HCT116 (cell line): Measurements from ENCODE around the gene QKI.

Experiments used
- FOSL1 ChIP-seq: IDR thresholded peaks from 2 replicates; pipeline ENCODE4 v1.6.1; 2012; ENCODE audit warnings: low read depth
- TF ChIP-seq, protein P1 (sequence below), 3 experiments: fragments of 200-600 bp in 1 of 3; sonication (generic) in 1 of 3; IDR thresholded peaks in 2 of 3; conservative IDR thresholded peaks in 1 of 3; 2 replicates each; pipeline ENCODE4 v1.5.1; 2012 to 2017; ENCODE audit warnings: low read depth in 2 of 3, low read length in 2 of 3, antibody characterized with exemption in 1 of 3, borderline replicate concordance in 1 of 3, control low read depth in 1 of 3, mild to moderate bottlenecking in 1 of 3, mixed read lengths in 1 of 3, mixed run types in 1 of 3, moderate library complexity in 1 of 3; ENCODE audit not compliant: insufficient read depth in 1 of 3

DNA sequence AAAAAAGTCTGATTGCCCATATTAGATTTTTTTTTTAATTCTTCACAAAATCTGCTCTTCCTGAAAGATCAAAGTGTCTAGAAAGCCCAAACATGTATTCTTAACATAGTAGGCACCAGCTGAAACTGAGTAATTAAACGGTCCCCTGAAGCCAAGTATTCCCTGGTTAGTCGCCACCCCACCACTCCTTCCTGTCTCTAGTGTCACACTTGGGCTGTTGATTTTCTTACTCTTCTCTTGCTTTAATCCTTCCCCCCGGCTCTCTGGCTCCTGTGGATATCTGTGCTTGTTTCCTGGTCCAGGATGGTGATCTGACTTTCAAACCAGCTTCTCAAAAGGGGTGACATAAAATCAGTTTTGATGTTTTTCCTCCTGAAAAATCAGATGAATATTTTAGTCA is 162.9 kb downstream of the QKI start:
- TF ChIP-seq, protein P1, sequence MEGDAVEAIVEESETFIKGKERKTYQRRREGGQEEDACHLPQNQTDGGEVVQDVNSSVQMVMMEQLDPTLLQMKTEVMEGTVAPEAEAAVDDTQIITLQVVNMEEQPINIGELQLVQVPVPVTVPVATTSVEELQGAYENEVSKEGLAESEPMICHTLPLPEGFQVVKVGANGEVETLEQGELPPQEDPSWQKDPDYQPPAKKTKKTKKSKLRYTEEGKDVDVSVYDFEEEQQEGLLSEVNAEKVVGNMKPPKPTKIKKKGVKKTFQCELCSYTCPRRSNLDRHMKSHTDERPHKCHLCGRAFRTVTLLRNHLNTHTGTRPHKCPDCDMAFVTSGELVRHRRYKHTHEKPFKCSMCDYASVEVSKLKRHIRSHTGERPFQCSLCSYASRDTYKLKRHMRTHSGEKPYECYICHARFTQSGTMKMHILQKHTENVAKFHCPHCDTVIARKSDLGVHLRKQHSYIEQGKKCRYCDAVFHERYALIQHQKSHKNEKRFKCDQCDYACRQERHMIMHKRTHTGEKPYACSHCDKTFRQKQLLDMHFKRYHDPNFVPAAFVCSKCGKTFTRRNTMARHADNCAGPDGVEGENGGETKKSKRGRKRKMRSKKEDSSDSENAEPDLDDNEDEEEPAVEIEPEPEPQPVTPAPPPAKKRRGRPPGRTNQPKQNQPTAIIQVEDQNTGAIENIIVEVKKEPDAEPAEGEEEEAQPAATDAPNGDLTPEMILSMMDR (IDR thresholded peaks at IDR 0.05 in 2 of 3, conservative IDR thresholded peaks at IDR 0.05 in 1 of 3; ENCODE audit: borderline replicate concordance in 1 of 3, insufficient read depth in 1 of 3, low read depth in 2 of 3, low read length in 2 of 3) = no peak
- TF ChIP-seq FOSL1 = no peak
